Testis (tissue), 2 donors: ENCODE results near the gene WDR46.

Experiments used
- CTCF ChIP-seq, 3 experiments: fragments of 450-650 bp in 2 of 3; fragments of 200-600 bp in 1 of 3; sonication (generic) in 1 of 3; IDR thresholded peaks; one replicate each; pipeline ENCODE4 v1.5.1; 2016 to 2019; ENCODE audit warnings: antibody characterized with exemption in 3 of 3, mild to moderate bottlenecking in 2 of 3, moderate library complexity in 1 of 3
- POLR2A ChIP-seq: fragments of 450-650 bp; IDR thresholded peaks from one replicate; pipeline ENCODE4 v1.6.1; 2017; ENCODE audit warnings: antibody characterized with exemption, mild to moderate bottlenecking, moderate library complexity

GRCh38 chr6:33336495-33336894 lies 47.5 kb upstream of the WDR46 start:
- TF ChIP-seq CTCF (IDR thresholded peaks at IDR 0.05): no peak
- no peak for TF ChIP-seq POLR2A
